AG08395 (cell line): Measurements from ENCODE around the gene CPT1B.
"Not testable (repeated sequence)": the region's sequence is repeated elsewhere in the genome, so short reads cannot be mapped to it uniquely, and the experiment has no call there.

Experiments used
- DNase-seq: peaks from one replicate; pipeline ENCODE4 v3.0.0; 2012; ENCODE audit warnings: mixed read lengths, low spot score

The CPT1B gene

GRCh38 chr22:50527921-50528681 lies 50.1 kb downstream of the CPT1B start:
- DNase-seq, result no peak

GRCh38 chr22:50526834-50527801 lies 51.1 kb downstream of the CPT1B start:
- DNase-seq, result no peak

GRCh38 chr22:50526108-50526833 lies 52.0 kb downstream of the CPT1B start:
- peak; percentile 59 for DNase-seq

GRCh38 chr22:50525858-50526107 lies 52.4 kb downstream of the CPT1B start:
- no peak for DNase-seq

DNA sequence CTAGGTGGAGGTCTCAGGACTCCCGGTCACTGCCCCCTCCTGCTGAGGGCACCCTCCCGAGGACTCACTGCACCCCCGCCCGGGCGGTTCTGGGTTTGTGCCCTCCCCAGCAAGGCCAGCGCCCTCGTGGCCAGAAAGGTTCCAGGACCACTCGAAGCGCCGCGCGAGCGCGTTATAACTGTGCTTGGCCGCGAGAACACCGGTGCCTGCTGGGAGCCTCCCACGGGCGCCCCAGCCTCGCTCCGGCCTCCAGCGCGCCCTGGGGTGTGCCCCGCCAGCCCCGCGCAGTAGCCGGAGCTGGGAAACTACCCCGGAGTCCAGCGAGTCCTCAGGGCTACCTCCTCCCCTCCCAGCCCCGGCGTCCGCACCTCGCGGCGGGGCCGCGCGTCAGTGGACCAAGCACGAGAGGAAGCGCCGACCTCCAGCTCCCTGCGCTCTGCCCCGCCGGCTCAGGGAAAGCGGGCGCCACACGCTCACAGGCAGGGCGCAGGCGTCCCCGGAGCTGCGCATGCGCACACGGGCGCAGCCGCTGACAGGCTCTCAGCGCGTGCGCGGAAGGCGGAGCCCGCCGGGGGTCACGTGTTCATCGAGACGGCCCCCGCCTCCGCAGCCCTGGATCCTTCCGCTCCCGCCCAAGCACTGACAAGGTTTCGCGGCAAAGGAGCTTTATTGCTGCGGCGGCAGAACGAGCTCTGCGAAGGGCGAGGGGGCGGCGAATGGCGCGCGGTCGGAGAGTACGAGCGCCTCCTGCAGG lies 52.9 kb downstream of the CPT1B start, which contains the start of gene SCO2:
Gene SCO2 (minus strand): TSS at position 495 of the 754 bp plus-strand sequence. CDS start 1,187 bp downstream, outside the sequence.
- DNase-seq, result peak; percentile 100

DNA sequence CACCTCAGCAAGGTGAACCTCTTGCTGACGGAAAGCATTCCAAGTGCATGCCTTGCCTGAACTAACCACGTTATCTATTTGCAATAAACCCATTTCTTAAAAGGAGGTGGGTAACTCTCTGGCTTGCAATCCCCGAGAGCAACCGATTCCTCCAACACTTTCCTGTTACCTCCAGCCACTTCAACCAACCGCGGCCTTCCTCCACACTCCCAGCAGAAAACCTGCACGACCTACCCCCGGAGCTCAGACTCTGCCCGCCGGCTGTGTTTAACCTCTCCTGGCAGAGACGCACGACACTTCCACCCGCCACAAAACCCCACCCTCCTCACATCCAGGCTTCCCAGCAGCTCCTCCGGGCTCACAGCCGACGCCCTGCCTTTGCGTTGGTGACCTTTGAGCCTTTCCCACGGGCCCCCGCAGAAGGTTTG lies 53.5 kb downstream of the CPT1B start:
- no peak for DNase-seq

- DNase-seq, result no peak
Observed at GRCh38 chr22:50523806-50524675, 54.2 kb downstream of the CPT1B start.

GRCh38 chr22:50523458-50523805 lies 54.8 kb downstream of the CPT1B start:
- no peak for DNase-seq

GRCh38 chr22:50522806-50523438 lies 55.3 kb downstream of the CPT1B start:
- DNase-seq, result no peak

DNA sequence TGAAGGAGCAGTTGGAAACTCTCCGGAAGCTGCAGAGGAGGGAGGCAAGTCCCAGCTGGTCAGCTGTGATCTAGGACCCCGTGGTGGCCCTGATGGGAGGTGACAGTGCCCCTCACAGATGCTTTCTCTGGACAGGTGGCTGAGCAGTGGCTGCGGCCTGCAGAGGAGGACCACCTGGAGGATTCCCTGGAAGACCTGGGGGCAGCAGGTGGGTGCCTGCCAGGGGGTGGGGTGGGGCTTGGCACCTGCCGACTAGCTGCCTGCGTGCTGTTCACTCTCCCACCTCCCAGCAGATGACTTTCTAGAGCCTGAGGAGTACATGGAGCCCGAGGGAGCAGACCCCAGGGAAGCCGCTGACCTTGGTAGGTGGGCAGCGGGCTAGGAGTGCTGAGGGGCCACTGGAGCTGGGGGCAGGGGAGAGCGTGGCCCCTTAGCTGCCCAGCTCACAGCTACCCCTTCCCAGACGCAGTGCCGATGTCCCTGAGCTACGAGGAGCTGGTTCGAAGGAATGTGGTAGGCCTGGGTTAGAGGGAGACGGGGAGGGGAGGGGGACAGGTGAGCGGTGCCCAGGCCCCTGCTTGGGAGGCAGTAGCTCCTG lies 55.9 kb downstream of the CPT1B start:
- no peak for DNase-seq

DNA sequence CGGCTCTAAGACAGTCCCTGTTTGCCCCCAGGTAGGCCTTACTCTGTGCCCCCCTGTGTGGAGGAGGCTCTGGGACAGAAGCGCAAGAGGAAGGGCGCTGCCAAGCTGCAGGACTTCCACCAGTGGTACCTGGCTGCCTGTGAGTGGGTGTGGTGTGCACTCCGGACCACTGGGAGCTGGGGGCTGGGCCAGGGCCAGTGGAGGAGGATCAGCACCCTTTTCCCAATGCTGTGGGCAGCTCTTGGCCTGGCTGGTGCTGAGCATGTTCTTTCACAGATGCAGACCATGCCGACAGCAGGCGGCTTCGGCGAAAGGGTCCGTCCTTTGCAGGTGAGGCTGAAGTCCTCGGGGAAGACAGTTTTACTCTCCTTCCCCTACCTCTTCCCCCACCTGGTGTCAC lies 56.5 kb downstream of the CPT1B start:
- no peak for DNase-seq

GRCh38 chr22:50520826-50521453 lies 57.3 kb downstream of the CPT1B start:
- DNase-seq, result no peak

DNA sequence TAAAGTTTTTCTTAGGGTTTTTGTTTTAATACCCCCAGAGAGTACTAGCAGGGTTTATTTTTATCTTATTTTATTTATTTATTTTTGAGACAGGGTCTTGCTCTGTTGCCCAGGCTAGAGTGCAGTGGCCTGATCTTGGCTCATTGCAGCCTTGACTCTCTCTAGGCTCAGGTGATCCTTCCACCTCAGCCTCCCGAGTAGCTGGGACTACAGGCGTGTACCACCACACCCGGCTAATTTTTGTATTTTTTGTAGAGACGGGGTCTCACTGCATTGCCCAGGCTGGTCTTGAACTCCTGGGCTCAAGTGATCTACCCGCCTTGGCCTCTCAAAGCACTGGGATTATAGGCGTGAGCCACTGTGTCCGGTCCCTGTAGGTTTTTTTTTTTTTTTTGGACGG lies 58.0 kb downstream of the CPT1B start:
- not testable (repeated sequence) for DNase-seq

- DNase-seq, result no peak
Observed at GRCh38 chr22:50519151-50519550, 59.1 kb downstream of the CPT1B start.
